Activated CD8-positive, alpha-beta T cell treated with anti-CD3 and anti-CD28 coated beads, Interleukin-2, amount 10 ng/mL, durations not matched to agents 7 days and 5 days (primary cell): Measurements from ENCODE around the gene VCAN. TPM values are rescaled to one million over a fixed set of nuclear protein-coding genes. Genes with fewer than 3 reads are reported as not detected.

Experiments
- ATAC-seq: fragments of 150-1000 bp; cut with Tn5 transposase; one replicate; pipeline ENCODE4 v1.10.0; 2021; ENCODE audit warnings: moderate library complexity
- CTCF ChIA-PET: fragments of 350-600 bp; sonication (Branson Sonifier 250); formaldehyde crosslinking; loops from one replicate; lab custom pipeline; 2021; ENCODE audit warnings: antibody characterized with exemption; lab: Charles Lee
- POLR2A ChIA-PET: fragments of 350-600 bp; sonication (Branson Sonifier 250); formaldehyde crosslinking; loops from one replicate; lab custom pipeline; 2021; ENCODE audit warnings: antibody characterized with exemption; lab: Charles Lee
- DNase-seq: peaks from one replicate; pipeline ENCODE4 v3.0.0-alpha.2; 2020
- H3K27ac Mint-ChIP-seq: one replicate; pipeline ENCODE4 v1.8.0; 2021; ENCODE audit warnings: mild to moderate bottlenecking, mixed read lengths
- H3K27me3 Mint-ChIP-seq: one replicate; pipeline ENCODE4 v1.8.0; 2021; ENCODE audit warnings: low read depth, mixed read lengths
- H3K36me3 Mint-ChIP-seq: one replicate; pipeline ENCODE4 v1.8.0; 2021; ENCODE audit warnings: low read depth, mixed read lengths
- H3K4me1 Mint-ChIP-seq: one replicate; pipeline ENCODE4 v1.8.0; 2021; ENCODE audit warnings: low read depth, mixed read lengths
- H3K4me3 Mint-ChIP-seq: one replicate; pipeline ENCODE4 v1.8.0; 2021; ENCODE audit warnings: mild to moderate bottlenecking, mixed read lengths
- H3K9me3 Mint-ChIP-seq: one replicate; pipeline ENCODE4 v1.8.0; 2022; ENCODE audit warnings: mixed read lengths; ENCODE audit not compliant: insufficient read depth
- total RNA-seq, 2 experiments: library from RNA; stranded (reverse); gene quantifications; one replicate each; pipeline ENCODE4 v1.2.3, GENCODE V29; 2021

VCAN gene
- total RNA-seq, 2 experiments from 2014 or later = 0.03 to 0.39 TPM

GRCh38 chr5:83443534-83443933 is 28.0 kb upstream of the VCAN start:
- peaks cover 3% of the 10 kb centered on the region for H3K27me3 Mint-ChIP-seq

GRCh38 chr5:83444445-83444844 is 27.1 kb upstream of the VCAN start:
- H3K27ac Mint-ChIP-seq = no peak overlapping the region
- H3K4me1 Mint-ChIP-seq = no peaks in the 10 kb centered on the region
- POLR2A ChIA-PET = no interaction called here
- no peak overlapping the region for H3K4me3 Mint-ChIP-seq
- no peaks in the 10 kb centered on the region for H3K36me3 Mint-ChIP-seq
- no peaks in the 10 kb centered on the region for H3K9me3 Mint-ChIP-seq
- peaks cover 3% of the 10 kb centered on the region for H3K27me3 Mint-ChIP-seq
- DNase-seq (no peak), ATAC-seq (no peak)
- CTCF ChIA-PET = no interaction called here

More at GRCh38 chr5:83443534-83443933, 28.0 kb upstream of the VCAN start:
- Mint-ChIP-seq H3K4me3 (no peak overlapping the region), H3K9me3 (no peaks in the 10 kb centered on the region), H3K36me3 (no peaks in the 10 kb centered on the region), H3K4me1 (no peaks in the 10 kb centered on the region), H3K27ac (no peak overlapping the region)
- POLR2A ChIA-PET = no interaction called here
- CTCF ChIA-PET = no interaction called here
- DNase-seq (no peak), ATAC-seq (no peak)

GRCh38 chr5:83446253-83446947 is 25.1 kb upstream of the VCAN start:
- Mint-ChIP-seq H3K9me3 (no peaks in the 10 kb centered on the region), H3K27ac (no peak overlapping the region), H3K4me1 (no peaks in the 10 kb centered on the region), H3K4me3 (no peak overlapping the region), H3K27me3 (peaks cover 3% of the 10 kb centered on the region), H3K36me3 (no peaks in the 10 kb centered on the region)
- CTCF ChIA-PET = no interaction called here
- no peak for ATAC-seq
- POLR2A ChIA-PET = no interaction called here
- DNase-seq = no peak

- DNase-seq (no peak), ATAC-seq (no peak)
- Mint-ChIP-seq H3K4me3 (no peak overlapping the region), H3K9me3 (peaks cover under 1% of the 10 kb centered on the region), H3K27me3 (peaks cover 3% of the 10 kb centered on the region), H3K27ac (no peak overlapping the region), H3K4me1 (no peaks in the 10 kb centered on the region), H3K36me3 (no peaks in the 10 kb centered on the region)
- POLR2A ChIA-PET = no interaction called here
- CTCF ChIA-PET = no interaction called here
Observed at GRCh38 chr5:83447533-83447932, 24.0 kb upstream of the VCAN start.

- Mint-ChIP-seq H3K4me3 (no peak overlapping the region), H3K36me3 (no peaks in the 10 kb centered on the region), H3K4me1 (no peaks in the 10 kb centered on the region), H3K9me3 (peaks cover 18% of the 10 kb centered on the region), H3K27ac (no peak overlapping the region), H3K27me3 (peaks cover 3% of the 10 kb centered on the region)
- CTCF ChIA-PET = no interaction called here
- ATAC-seq = no peak
- DNase-seq = no peak
- POLR2A ChIA-PET = no interaction called here
Observed at GRCh38 chr5:83450183-83450966, 21.2 kb upstream of the VCAN start.

- POLR2A ChIA-PET = no interaction called here
- no peaks in the 10 kb centered on the region for H3K4me1 Mint-ChIP-seq
Observed at GRCh38 chr5:83450967-83451248, 20.6 kb upstream of the VCAN start.

GRCh38 chr5:83451955-83452354 is 19.6 kb upstream of the VCAN start:
- no peaks in the 10 kb centered on the region for H3K36me3 Mint-ChIP-seq
- no peaks in the 10 kb centered on the region for H3K27me3 Mint-ChIP-seq
- no peaks in the 10 kb centered on the region for H3K4me1 Mint-ChIP-seq
- no peak overlapping the region for H3K4me3 Mint-ChIP-seq
- POLR2A ChIA-PET = no interaction called here
- DNase-seq (no peak), ATAC-seq (no peak)
- no peak overlapping the region for H3K27ac Mint-ChIP-seq
- peaks cover 18% of the 10 kb centered on the region for H3K9me3 Mint-ChIP-seq
- CTCF ChIA-PET = interaction anchor here (0.6 kb wide), 1 partner anchor 13 kb away, joined by 3 read pairs; no protein-coding TSS in a partner anchor

More at GRCh38 chr5:83450967-83451248, 20.6 kb upstream of the VCAN start:
- DNase-seq = no peak
- no peak overlapping the region for H3K4me3 Mint-ChIP-seq
- H3K27me3 Mint-ChIP-seq = peaks cover 3% of the 10 kb centered on the region
- CTCF ChIA-PET = no interaction called here
- H3K9me3 Mint-ChIP-seq = peaks cover 18% of the 10 kb centered on the region
- H3K36me3 Mint-ChIP-seq = no peaks in the 10 kb centered on the region
- no peak for ATAC-seq
- no peak overlapping the region for H3K27ac Mint-ChIP-seq

- ATAC-seq (no peak), DNase-seq (no peak)
- H3K27me3 Mint-ChIP-seq = no peaks in the 10 kb centered on the region
- no peaks in the 10 kb centered on the region for H3K4me1 Mint-ChIP-seq
- H3K9me3 Mint-ChIP-seq = peaks cover 18% of the 10 kb centered on the region
- H3K27ac Mint-ChIP-seq = no peak overlapping the region
- no peaks in the 10 kb centered on the region for H3K36me3 Mint-ChIP-seq
- ChIA-PET POLR2A (no interaction called here), CTCF (interaction anchor here (0.9 kb wide), 1 partner anchor 1142 kb away, joined by 3 read pairs; no protein-coding TSS in a partner anchor)
- no peak overlapping the region for H3K4me3 Mint-ChIP-seq
Observed at GRCh38 chr5:83453937-83454336, 17.6 kb upstream of the VCAN start.

GRCh38 chr5:83464261-83464660 is 7.3 kb upstream of the VCAN start:
- Mint-ChIP-seq H3K27me3 (peaks cover 23% of the 10 kb centered on the region), H3K9me3 (no peaks in the 10 kb centered on the region), H3K4me3 (no peak overlapping the region), H3K36me3 (no peaks in the 10 kb centered on the region), H3K4me1 (no peaks in the 10 kb centered on the region), H3K27ac (no peak overlapping the region)
- ATAC-seq (no peak), DNase-seq (no peak)
- CTCF ChIA-PET = interaction anchor here (0.6 kb wide), 1 partner anchor 185 kb away, joined by 3 read pairs; no protein-coding TSS in a partner anchor
- POLR2A ChIA-PET = no interaction called here

- ChIA-PET POLR2A (no interaction called here), CTCF (no interaction called here)
Observed at GRCh38 chr5:83467371-83468035, 4.0 kb upstream of the VCAN start.

GRCh38 chr5:83469075-83469474 is 2.5 kb upstream of the VCAN start:
- peaks cover 29% of the 10 kb centered on the region for H3K4me1 Mint-ChIP-seq
- no peak overlapping the region for H3K27ac Mint-ChIP-seq
- H3K27me3 Mint-ChIP-seq = peaks cover 67% of the 10 kb centered on the region
- no peak overlapping the region for H3K4me3 Mint-ChIP-seq
- ChIA-PET POLR2A (no interaction called here), CTCF (interaction anchor here (0.9 kb wide), 1 partner anchor 1117 kb away, joined by 4 read pairs; no protein-coding TSS in a partner anchor)
- H3K36me3 Mint-ChIP-seq = no peaks in the 10 kb centered on the region
- H3K9me3 Mint-ChIP-seq = no peaks in the 10 kb centered on the region
- DNase-seq (no peak), ATAC-seq (no peak)

More at GRCh38 chr5:83467371-83468035, 4.0 kb upstream of the VCAN start:
- no peak for ATAC-seq
- Mint-ChIP-seq H3K27me3 (peaks cover 51% of the 10 kb centered on the region), H3K27ac (no peak overlapping the region), H3K4me1 (peaks cover 14% of the 10 kb centered on the region), H3K9me3 (no peaks in the 10 kb centered on the region), H3K4me3 (no peak overlapping the region), H3K36me3 (no peaks in the 10 kb centered on the region)
- DNase-seq = no peak
